Activated CD4-positive, alpha-beta T cell treated with anti-CD3 and anti-CD28 coated beads for 36 hours (primary cell): ENCODE measurements around the gene TMEM121. TPM values are rescaled to one million over a fixed set of nuclear protein-coding genes. Genes with fewer than 3 reads are reported as not detected.

Experiments used
- ATAC-seq: fragments of 200-7000 bp; cut with Tn5 transposase; one replicate; pipeline ENCODE4 v1.10.0; 2021; ENCODE audit warnings: mild to moderate bottlenecking, moderate library complexity
- CTCF ChIA-PET: fragments of 350-600 bp; sonication (Branson Sonifier 250); formaldehyde crosslinking; loops from one replicate; lab custom pipeline; 2021; ENCODE audit warnings: antibody characterized with exemption; lab: Charles Lee
- POLR2A ChIA-PET: fragments of 350-600 bp; sonication (Branson Sonifier 250); formaldehyde crosslinking; loops from one replicate; lab custom pipeline; 2021; ENCODE audit warnings: antibody characterized with exemption, inconsistent platforms; lab: Charles Lee
- DNase-seq: peaks from one replicate; pipeline ENCODE4 v3.0.0-alpha.2; 2020
- H3K27ac Mint-ChIP-seq: one replicate; pipeline ENCODE4 v1.8.0; 2021; ENCODE audit warnings: mixed read lengths
- H3K27me3 Mint-ChIP-seq: one replicate; pipeline ENCODE4 v1.8.0; 2021; ENCODE audit warnings: mixed read lengths
- H3K36me3 Mint-ChIP-seq: one replicate; pipeline ENCODE4 v1.8.0; 2021; ENCODE audit warnings: low read depth, mixed read lengths
- H3K4me1 Mint-ChIP-seq: one replicate; pipeline ENCODE4 v1.8.0; 2021; ENCODE audit warnings: mixed read lengths
- H3K4me3 Mint-ChIP-seq: one replicate; pipeline ENCODE4 v1.8.0; 2021; ENCODE audit warnings: mild to moderate bottlenecking, moderate library complexity, mixed read lengths
- H3K9me3 Mint-ChIP-seq: one replicate; pipeline ENCODE4 v1.8.0; 2021; ENCODE audit warnings: low read depth, mixed read lengths
- intact Hi-C, 2 experiments: fragments of 100-400 bp; cut with DNase I in 1 of 2; cut with micrococcal nuclease in 1 of 2; formaldehyde crosslinking; loops; one replicate each; pipeline versions ENCODE4 v1.14.2 to v1.15.1; 2022 to 2024; cut with DNase I, micrococcal nuclease
- total RNA-seq, 2 experiments: library from RNA; stranded (reverse); gene quantifications; one replicate each; pipeline ENCODE4 v1.2.3, GENCODE V29; 2021

Gene TMEM121
- total RNA-seq, 2 experiments from 2014 or later = 7.2 to 9.2 TPM

GRCh38 chr14:105499256-105500035 lies 26.9 kb upstream of the TMEM121 start:
- intact Hi-C loops = no loop called here
- no peak for ATAC-seq
- Mint-ChIP-seq H3K36me3 (no peaks in the 10 kb centered on the region), H3K4me1 (no peaks in the 10 kb centered on the region), H3K27me3 (no peaks in the 10 kb centered on the region), H3K27ac (no peak overlapping the region), H3K9me3 (no peaks in the 10 kb centered on the region), H3K4me3 (no peak overlapping the region)
- ChIA-PET POLR2A (no interaction called here), CTCF (no interaction called here)
- no peak for DNase-seq

GRCh38 chr14:105500036-105500725 lies 26.2 kb upstream of the TMEM121 start:
- no peaks in the 10 kb centered on the region for H3K4me1 Mint-ChIP-seq
- H3K27ac Mint-ChIP-seq = no peak overlapping the region
- POLR2A ChIA-PET = no interaction called here
- no peaks in the 10 kb centered on the region for H3K36me3 Mint-ChIP-seq
- H3K4me3 Mint-ChIP-seq = no peak overlapping the region
- CTCF ChIA-PET = no interaction called here
- DNase-seq (no peak), ATAC-seq (no peak)
- no peaks in the 10 kb centered on the region for H3K27me3 Mint-ChIP-seq
- intact Hi-C loops = no loop called here
- no peaks in the 10 kb centered on the region for H3K9me3 Mint-ChIP-seq

GRCh38 chr14:105500726-105501101 lies 25.7 kb upstream of the TMEM121 start:
- ChIA-PET POLR2A (no interaction called here), CTCF (no interaction called here)
- intact Hi-C loops = no loop called here
- Mint-ChIP-seq H3K27ac (no peak overlapping the region), H3K4me3 (no peak overlapping the region), H3K27me3 (no peaks in the 10 kb centered on the region), H3K4me1 (no peaks in the 10 kb centered on the region), H3K36me3 (no peaks in the 10 kb centered on the region), H3K9me3 (no peaks in the 10 kb centered on the region)
- ATAC-seq = no peak
- no peak for DNase-seq

GRCh38 chr14:105501504-105502291 lies 24.7 kb upstream of the TMEM121 start:
- no peak overlapping the region for H3K27ac Mint-ChIP-seq
- no peaks in the 10 kb centered on the region for H3K9me3 Mint-ChIP-seq
- DNase-seq (no peak), ATAC-seq (no peak)
- intact Hi-C loops = no loop called here
- no peaks in the 10 kb centered on the region for H3K4me1 Mint-ChIP-seq
- H3K36me3 Mint-ChIP-seq = no peaks in the 10 kb centered on the region
- no peaks in the 10 kb centered on the region for H3K27me3 Mint-ChIP-seq
- CTCF ChIA-PET = interaction anchor here (0.6 kb wide), 1 partner anchor 8 kb away, joined by 4 read pairs; no protein-coding TSS in a partner anchor
- POLR2A ChIA-PET = interaction anchor here (0.7 kb wide), 1 partner anchor 1622 kb away, joined by 3 read pairs; no protein-coding TSS in a partner anchor
- H3K4me3 Mint-ChIP-seq = no peak overlapping the region

- Mint-ChIP-seq H3K4me1 (no peaks in the 10 kb centered on the region), H3K36me3 (no peaks in the 10 kb centered on the region), H3K4me3 (no peak overlapping the region), H3K27ac (no peak overlapping the region), H3K9me3 (no peaks in the 10 kb centered on the region), H3K27me3 (peaks cover 2% of the 10 kb centered on the region)
- ChIA-PET POLR2A (no interaction called here), CTCF (interaction anchor here (0.6 kb wide), 1 partner anchor 7 kb away, joined by 4 read pairs; no protein-coding TSS in a partner anchor)
- DNase-seq (no peak), ATAC-seq (no peak)
- intact Hi-C loops = no loop called here
Measured at GRCh38 chr14:105502446-105503295, 23.7 kb upstream of the TMEM121 start.

GRCh38 chr14:105503296-105503640 lies 23.1 kb upstream of the TMEM121 start:
- Mint-ChIP-seq H3K9me3 (no peaks in the 10 kb centered on the region), H3K36me3 (no peaks in the 10 kb centered on the region), H3K27me3 (peaks cover 6% of the 10 kb centered on the region), H3K4me3 (no peak overlapping the region), H3K4me1 (no peaks in the 10 kb centered on the region), H3K27ac (no peak overlapping the region)
- POLR2A ChIA-PET = no interaction called here
- no peak for ATAC-seq
- DNase-seq = no peak
- intact Hi-C loops = no loop called here
- CTCF ChIA-PET = no interaction called here

GRCh38 chr14:105503935-105504692 lies 22.3 kb upstream of the TMEM121 start:
- Mint-ChIP-seq H3K27ac (no peak overlapping the region), H3K4me1 (no peaks in the 10 kb centered on the region), H3K9me3 (no peaks in the 10 kb centered on the region), H3K36me3 (no peaks in the 10 kb centered on the region), H3K27me3 (peaks cover 11% of the 10 kb centered on the region), H3K4me3 (no peak overlapping the region)
- DNase-seq (no peak), ATAC-seq (no peak)
- intact Hi-C loops = no loop called here
- CTCF ChIA-PET = no interaction called here
- POLR2A ChIA-PET = no interaction called here

GRCh38 chr14:105505101-105505500 lies 21.3 kb upstream of the TMEM121 start:
- H3K27me3 Mint-ChIP-seq = peaks cover 11% of the 10 kb centered on the region
- ATAC-seq = no peak
- H3K9me3 Mint-ChIP-seq = no peaks in the 10 kb centered on the region
- H3K4me1 Mint-ChIP-seq = no peaks in the 10 kb centered on the region
- intact Hi-C loops = no loop called here
- no peak overlapping the region for H3K27ac Mint-ChIP-seq
- POLR2A ChIA-PET = no interaction called here
- CTCF ChIA-PET = interaction anchor here (0.6 kb wide), 1 partner anchor 184 kb away, joined by 3 read pairs; no protein-coding TSS in a partner anchor
- DNase-seq = no peak
- H3K36me3 Mint-ChIP-seq = no peaks in the 10 kb centered on the region
- H3K4me3 Mint-ChIP-seq = no peak overlapping the region

- ATAC-seq (no peak), DNase-seq (no peak)
- no peaks in the 10 kb centered on the region for H3K36me3 Mint-ChIP-seq
- no peak overlapping the region for H3K27ac Mint-ChIP-seq
- no peaks in the 10 kb centered on the region for H3K9me3 Mint-ChIP-seq
- CTCF ChIA-PET = interaction anchor here (1.0 to 1.4 kb wide), 2 partner anchors 8 to 25 kb away, joined by 3 read pairs; no protein-coding TSS in a partner anchor
- no peak overlapping the region for H3K4me3 Mint-ChIP-seq
- peaks cover 15% of the 10 kb centered on the region for H3K27me3 Mint-ChIP-seq
- POLR2A ChIA-PET = interaction anchor here (0.6 kb wide), 1 partner anchor 25 kb away, joined by 3 read pairs; no protein-coding TSS in a partner anchor
- no peaks in the 10 kb centered on the region for H3K4me1 Mint-ChIP-seq
- intact Hi-C loops = no loop called here
Measured at GRCh38 chr14:105507247-105507646, 19.1 kb upstream of the TMEM121 start.

GRCh38 chr14:105508069-105508468 lies 18.3 kb upstream of the TMEM121 start:
- ChIA-PET CTCF (interaction anchor here (0.6 to 1.4 kb wide), 2 partner anchors 25 to 110 kb away, joined by 3 read pairs; no protein-coding TSS in a partner anchor), POLR2A (no interaction called here)
- H3K36me3 Mint-ChIP-seq = no peaks in the 10 kb centered on the region
- peaks cover 18% of the 10 kb centered on the region for H3K27me3 Mint-ChIP-seq
- no peak overlapping the region for H3K4me3 Mint-ChIP-seq
- DNase-seq (no peak), ATAC-seq (no peak)
- no peak overlapping the region for H3K27ac Mint-ChIP-seq
- H3K4me1 Mint-ChIP-seq = no peaks in the 10 kb centered on the region
- H3K9me3 Mint-ChIP-seq = no peaks in the 10 kb centered on the region
- intact Hi-C loops = no loop called here
